NT2/D1 (cell line): ENCODE results near the gene KHDRBS2.
"Not testable (repeated sequence)": the region's sequence is repeated elsewhere in the genome, so short reads cannot be mapped to it uniquely, and the experiment has no call there.

ENCODE experiments used
- DNase-seq: peaks from one replicate; pipeline ENCODE4 v3.0.0-alpha.2; 2011; ENCODE audit warnings: low read depth, low spot score
- H3K27me3 ChIP-seq: 2 replicates; pipeline ENCODE4 v1.6.0; 2011; ENCODE audit warnings: mild to moderate bottlenecking; ENCODE audit not compliant: insufficient read length, insufficient read depth
- H3K36me3 ChIP-seq: 2 replicates; pipeline ENCODE4 v1.6.1; 2011; ENCODE audit warnings: mild to moderate bottlenecking, low read length, mixed read lengths; ENCODE audit not compliant: insufficient read depth, insufficient read length
- H3K4me1 ChIP-seq: 2 replicates; pipeline ENCODE4 v1.5.1; 2011; ENCODE audit not compliant: insufficient read depth, insufficient read length
- H3K4me3 ChIP-seq: 2 replicates; pipeline ENCODE4 v1.5.1; 2011; ENCODE audit warnings: low read depth; ENCODE audit not compliant: insufficient read length
- H3K9ac ChIP-seq: 2 replicates; pipeline ENCODE4 v1.6.0; 2011; ENCODE audit warnings: low read depth; ENCODE audit not compliant: insufficient read length
- H3K9me3 ChIP-seq: 2 replicates; pipeline ENCODE4 v1.5.1; 2011; ENCODE audit warnings: mild to moderate bottlenecking, low read length; ENCODE audit not compliant: insufficient read depth
- SUZ12 ChIP-seq: IDR thresholded peaks from 2 replicates; pipeline ENCODE4 v1.6.1; 2011; ENCODE audit not compliant: insufficient read length, insufficient read depth; ENCODE audit errors: extremely low read depth
- YY1 ChIP-seq: IDR thresholded peaks from 2 replicates; pipeline ENCODE4 v1.6.1; 2011; ENCODE audit not compliant: insufficient read length, insufficient read depth
- ZNF274 ChIP-seq: IDR thresholded peaks from 2 replicates; pipeline ENCODE4 v1.6.1; 2011; ENCODE audit warnings: mild to moderate bottlenecking, low read depth, low read length

KHDRBS2 gene

GRCh38 chr6:61857541-61857940 lies 428.5 kb downstream of the KHDRBS2 start:
- H3K9ac ChIP-seq = no peak overlapping the region
- no peak for DNase-seq
- H3K9me3 ChIP-seq = peaks cover 10% of the 10 kb centered on the region
- TF ChIP-seq YY1 (no peak), SUZ12 (no peak), ZNF274 (no peak)
- H3K27me3 ChIP-seq = no peaks in the 10 kb centered on the region
- no peaks in the 10 kb centered on the region for H3K36me3 ChIP-seq
- no peaks in the 10 kb centered on the region for H3K4me1 ChIP-seq
- H3K4me3 ChIP-seq = no peak overlapping the region

DNA sequence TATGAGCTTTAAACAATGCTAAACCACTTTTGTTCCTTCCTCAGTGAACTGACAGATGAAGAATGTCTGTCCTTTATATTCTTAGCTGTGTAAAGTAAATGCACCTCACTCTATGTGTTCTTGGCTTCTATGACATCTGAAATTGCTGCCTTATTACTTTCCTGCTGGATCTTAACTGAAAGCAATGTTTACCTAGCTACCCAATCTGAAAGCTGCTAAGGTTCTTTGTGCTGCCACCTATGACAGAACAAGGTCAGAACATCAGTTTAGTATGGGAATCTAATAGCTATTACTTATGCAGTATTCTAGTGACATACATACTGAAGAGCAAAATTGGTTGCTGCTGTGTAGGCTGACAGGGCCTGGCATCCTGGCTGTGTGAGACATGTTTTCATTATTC lies 444.1 kb downstream of the KHDRBS2 start:
- no peak for TF ChIP-seq SUZ12
- TF ChIP-seq ZNF274 = no peak
- no peak for TF ChIP-seq YY1
- H3K36me3 ChIP-seq = no peaks in the 10 kb centered on the region
- H3K4me3 ChIP-seq = no peak overlapping the region
- no peak overlapping the region for H3K9ac ChIP-seq
- no peaks in the 10 kb centered on the region for H3K27me3 ChIP-seq
- H3K9me3 ChIP-seq = no peaks in the 10 kb centered on the region
- no peaks in the 10 kb centered on the region for H3K4me1 ChIP-seq
- DNase-seq = no peak

GRCh38 chr6:61835237-61835636 lies 450.8 kb downstream of the KHDRBS2 start:
- no peak overlapping the region for H3K9ac ChIP-seq
- no peaks in the 10 kb centered on the region for H3K4me1 ChIP-seq
- no peak for TF ChIP-seq SUZ12
- TF ChIP-seq YY1 = no peak
- TF ChIP-seq ZNF274 = no peak
- no peak overlapping the region for H3K4me3 ChIP-seq
- no peaks in the 10 kb centered on the region for H3K36me3 ChIP-seq
- no peaks in the 10 kb centered on the region for H3K9me3 ChIP-seq
- no peaks in the 10 kb centered on the region for H3K27me3 ChIP-seq
- no peak for DNase-seq

- Histone ChIP-seq H3K27me3 (no peaks in the 10 kb centered on the region), H3K9me3 (no peaks in the 10 kb centered on the region), H3K9ac (no peak overlapping the region), H3K4me1 (no peaks in the 10 kb centered on the region), H3K36me3 (no peaks in the 10 kb centered on the region), H3K4me3 (no peak overlapping the region)
- TF ChIP-seq YY1 (no peak), ZNF274 (no peak), SUZ12 (no peak)
- no peak for DNase-seq
Measured at GRCh38 chr6:61833176-61833755, 452.8 kb downstream of the KHDRBS2 start.

DNA sequence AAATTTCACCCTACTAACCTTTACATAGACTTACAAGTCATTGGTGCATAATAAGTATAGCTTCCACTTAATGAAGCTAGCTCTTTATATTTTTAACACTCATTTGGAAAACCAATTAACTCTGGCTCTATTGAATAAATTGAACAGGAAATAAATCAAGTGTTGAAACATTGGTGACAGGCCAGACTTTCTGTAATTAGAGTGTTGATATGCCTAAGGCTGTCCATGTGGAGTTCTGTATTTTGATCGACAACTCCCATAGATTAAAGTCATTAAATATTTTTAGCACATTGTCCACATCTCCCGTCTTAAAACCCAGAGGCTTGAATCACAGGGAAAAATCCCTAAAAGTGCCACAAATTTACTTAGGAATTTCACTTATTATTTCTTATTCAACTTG lies 468.3 kb downstream of the KHDRBS2 start:
- DNase-seq = no peak
- Histone ChIP-seq H3K36me3 (no peaks in the 10 kb centered on the region), H3K4me3 (no peak overlapping the region), H3K9ac (no peak overlapping the region), H3K27me3 (no peaks in the 10 kb centered on the region), H3K9me3 (no peaks in the 10 kb centered on the region), H3K4me1 (no peaks in the 10 kb centered on the region)
- no peak for TF ChIP-seq SUZ12

DNA sequence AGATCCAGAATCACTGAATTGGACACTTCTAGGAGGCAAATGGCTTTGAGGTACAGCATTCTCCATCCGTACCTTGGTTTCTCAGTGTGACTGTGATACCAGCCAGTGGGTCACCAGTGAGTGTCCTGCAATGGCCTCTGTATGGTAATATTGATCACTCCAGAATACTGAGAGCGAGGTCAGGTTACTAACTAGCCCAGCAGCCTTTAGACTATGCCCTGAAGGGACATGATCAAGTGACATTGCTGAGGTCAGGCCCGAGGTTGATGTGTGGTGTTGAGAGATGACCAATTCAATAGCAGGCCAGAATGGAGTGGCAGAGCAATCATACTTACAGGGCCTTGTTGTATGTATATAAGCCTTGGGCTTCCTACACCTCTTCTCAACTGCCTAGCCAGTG lies 476.0 kb downstream of the KHDRBS2 start:
- no peaks in the 10 kb centered on the region for H3K4me1 ChIP-seq
- no peak for TF ChIP-seq SUZ12
- no peak for TF ChIP-seq ZNF274
- TF ChIP-seq YY1 = no peak
- no peak overlapping the region for H3K4me3 ChIP-seq
- H3K9ac ChIP-seq = no peak overlapping the region
- no peaks in the 10 kb centered on the region for H3K9me3 ChIP-seq
- H3K36me3 ChIP-seq = no peaks in the 10 kb centered on the region
- H3K27me3 ChIP-seq = no peaks in the 10 kb centered on the region
- no peak for DNase-seq

DNA sequence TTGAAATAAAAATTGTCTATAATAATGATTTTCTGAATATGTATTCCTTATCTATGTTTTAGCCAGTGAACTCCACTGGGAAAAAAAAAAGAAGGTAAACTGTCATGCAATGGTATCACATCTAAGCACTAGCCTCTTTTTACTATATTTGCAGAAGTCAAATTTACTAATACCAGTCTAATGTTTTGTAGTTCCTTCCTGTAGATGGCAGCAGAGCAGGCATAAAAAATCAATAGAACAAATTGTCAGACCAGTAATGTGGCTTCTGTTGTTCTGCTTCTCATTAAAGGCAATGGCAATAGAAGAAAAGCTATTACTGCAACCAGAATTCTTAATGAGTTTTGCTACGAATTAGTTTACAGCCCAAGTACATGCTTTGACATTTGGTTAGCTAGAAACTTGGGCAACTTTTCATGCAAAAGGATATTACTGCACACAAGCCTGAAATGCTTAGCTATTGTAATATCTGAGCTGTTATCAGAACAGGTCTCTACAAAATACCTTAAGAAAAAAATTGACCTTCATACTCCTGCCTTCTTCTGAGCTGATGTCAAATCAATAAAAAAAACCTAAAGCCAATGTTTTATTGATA lies 476.9 kb downstream of the KHDRBS2 start:
- Histone ChIP-seq H3K9me3 (0 out of 2 replicates have a peak, but pooled peaks cover 2% of the 10 kb centered on the region), H3K9ac (no peak overlapping the region), H3K4me1 (no peaks in the 10 kb centered on the region), H3K27me3 (no peaks in the 10 kb centered on the region), H3K36me3 (no peaks in the 10 kb centered on the region), H3K4me3 (no peak overlapping the region)
- TF ChIP-seq YY1 = no peak
- no peak for TF ChIP-seq ZNF274
- TF ChIP-seq SUZ12 = no peak
- DNase-seq = peak; percentile 9

- H3K9ac ChIP-seq = no peak overlapping the region
- H3K9me3 ChIP-seq = no peaks in the 10 kb centered on the region
- no peaks in the 10 kb centered on the region for H3K4me1 ChIP-seq
- no peaks in the 10 kb centered on the region for H3K36me3 ChIP-seq
- no peaks in the 10 kb centered on the region for H3K27me3 ChIP-seq
- H3K4me3 ChIP-seq = no peak overlapping the region
- TF ChIP-seq ZNF274 = no peak
- no peak for TF ChIP-seq YY1
- no peak for TF ChIP-seq SUZ12
- no peak for DNase-seq
Measured at GRCh38 chr6:61787998-61788397, 498.0 kb downstream of the KHDRBS2 start.

GRCh38 chr6:61769446-61769845 lies 516.6 kb downstream of the KHDRBS2 start:
- not testable (repeated sequence) for DNase-seq, H3K36me3 ChIP-seq, H3K27me3 ChIP-seq, H3K9me3 ChIP-seq, H3K9ac ChIP-seq, H3K4me1 ChIP-seq, H3K4me3 ChIP-seq
